ENCODE data around the gene TBXAS1. TPM values are rescaled to one million over a fixed set of nuclear protein-coding genes. Genes with fewer than 3 reads are reported as not detected.

TBXAS1 gene
- total and polyA plus RNA-seq, 2 of the 8 experiments (the other 6 are each of a cell fraction or from before 2014, with no cell fraction given): 0.86 to 2.1 TPM

DNA sequence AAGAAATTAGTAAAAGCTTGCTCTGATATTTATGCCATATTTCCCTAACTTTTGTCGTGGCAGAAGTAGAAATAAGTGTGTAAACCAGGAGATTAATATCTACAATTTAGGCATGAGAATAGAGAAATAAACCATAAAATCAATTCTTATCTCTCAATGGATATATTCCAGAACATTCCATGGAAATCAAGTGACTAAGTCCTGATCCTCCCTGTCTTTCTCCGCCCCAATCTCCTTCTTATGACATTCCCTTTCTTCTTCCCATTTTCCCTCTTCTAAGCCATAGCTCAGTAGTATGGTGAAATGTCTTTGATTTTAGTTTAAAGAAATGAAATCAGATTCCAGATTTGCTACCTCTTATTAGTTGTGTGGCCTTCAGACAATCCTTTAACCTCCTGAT lies 88.8 kb downstream of the TBXAS1 start:
- H3K9ac ChIP-seq (replicated peaks in 1 of 4; ENCODE audit: extremely low read depth in 1 of 4, low read depth in 3 of 4, low read length in 3 of 4): no peak overlapping the region
- FAIRE-seq (no peak), DNase-seq (ENCODE audit: low read depth in 1 of 2, low spot score in 2 of 2) (no peak)
- no peak overlapping the region for H2BK120ac ChIP-seq (replicated peaks; ENCODE audit: low read depth, low read length)
- no peaks in the 10 kb centered on the region for H3K79me1 ChIP-seq (ENCODE audit: low read depth, low read length)
- H4K8ac ChIP-seq (ENCODE audit: extremely low read depth, insufficient read depth, low read length): no peak overlapping the region
- H3K79me2 ChIP-seq (ENCODE audit: control insufficient read depth in 1 of 2, insufficient read depth in 2 of 2, low read length in 2 of 2): no peaks in the 10 kb centered on the region
- ChIA-PET POLR2A (ENCODE audit: partially characterized antibody) (no interaction called here), CTCF (ENCODE audit: partially characterized antibody) (interaction anchor here (0.8 to 2.0 kb wide), 5 partner anchors 37 to 408 kb away, joined by 3 to 9 read pairs (median 4); no protein-coding TSS in a partner anchor)
- 88% methylated on average over 2 of the region's 2 CpGs; no CpG with 5 or more reads in 1 of the 2 experiments for WGBS, 2 experiments (ENCODE audit: extremely low coverage in 1 of 2, insufficient coverage in 1 of 2, insufficient read length in 1 of 2, insufficient replicate concordance in 2 of 2, low coverage in 1 of 2, low lambda C conversion rate in 2 of 2, missing lambda C conversion rate in 1 of 2)
- no peak overlapping the region for H3K4me3 ChIP-seq (ENCODE audit: extremely low read depth in 1 of 4, insufficient read depth in 2 of 4, low read depth in 3 of 4, low read length in 4 of 4)
- no peaks in the 10 kb centered on the region for H3K9me3 ChIP-seq (ENCODE audit: insufficient read depth in 2 of 2, low read depth in 1 of 2, low read length in 1 of 2)
- no peaks in the 10 kb centered on the region for H3K4me1 ChIP-seq (replicated peaks in 1 of 4; ENCODE audit: control insufficient read depth in 3 of 4, insufficient read depth in 4 of 4, low read length in 3 of 4)
- no peak overlapping the region for H2BK12ac ChIP-seq (ENCODE audit: low read depth, low read length)
- H3K4ac ChIP-seq (replicated peaks; ENCODE audit: insufficient read length, low read depth, low read length): no peak overlapping the region
- no peak overlapping the region for H3K14ac ChIP-seq (ENCODE audit: insufficient read length)
- no peak overlapping the region for H4K91ac ChIP-seq (replicated peaks; ENCODE audit: insufficient read length, low read length)
- H3K18ac ChIP-seq (ENCODE audit: extremely low read depth, low read length): no peak overlapping the region
- H3K27ac ChIP-seq (ENCODE audit: low read depth, low read length): no peak overlapping the region
- no peaks in the 10 kb centered on the region for H3K27me3 ChIP-seq (replicated peaks in 1 of 4; ENCODE audit: control insufficient read depth in 3 of 4, extremely low read depth in 1 of 4, insufficient read depth in 3 of 4, low read length in 3 of 4)
- H4K20me1 ChIP-seq (replicated peaks in 1 of 2; ENCODE audit: control insufficient read depth in 1 of 2, insufficient read depth in 2 of 2, low read length in 2 of 2): no peaks in the 10 kb centered on the region
- no peaks in the 10 kb centered on the region for H3K36me3 ChIP-seq (ENCODE audit: control insufficient read depth in 2 of 4, insufficient read depth in 4 of 4, low read length in 3 of 4)
- no peak overlapping the region for H3K23ac ChIP-seq (ENCODE audit: insufficient read length)
- no peaks in the 10 kb centered on the region for H3K23me2 ChIP-seq (ENCODE audit: low read depth, low read length)
- no peak overlapping the region for H3K4me2 ChIP-seq (ENCODE audit: insufficient read depth in 1 of 2, low read depth in 2 of 2, low read length in 2 of 2)
- no peak overlapping the region for H2BK5ac ChIP-seq (ENCODE audit: low read depth, low read length)
- no peak overlapping the region for H2AFZ ChIP-seq (ENCODE audit: low read length)
- H4K5ac ChIP-seq (ENCODE audit: insufficient read length, low read depth, low read length): no peak overlapping the region
- H3K56ac ChIP-seq (replicated peaks; ENCODE audit: insufficient read length, low read depth, low read length): no peak overlapping the region
- no peak overlapping the region for H2BK20ac ChIP-seq (ENCODE audit: low read length)
- H2AK5ac ChIP-seq (ENCODE audit: low read depth, low read length): no peak overlapping the region
- no peak overlapping the region for H2BK15ac ChIP-seq (ENCODE audit: low read length)
- TF ChIP-seq SIRT6 (IDR thresholded peaks at IDR 0.05; ENCODE audit: low read length) (no peak), RBBP5 (IDR thresholded peaks at IDR 0.05; ENCODE audit: borderline replicate concordance, low read depth, low read length) (no peak), MAFK (IDR thresholded peaks at IDR 0.05; ENCODE audit: low read depth, low read length) (no peak), BACH1 (IDR thresholded peaks at IDR 0.05; ENCODE audit: low read length) (no peak), POU5F1 (IDR thresholded peaks at IDR 0.05; ENCODE audit: low read depth, low read length) (no peak), KDM4A (IDR thresholded peaks at IDR 0.05; ENCODE audit: low read depth, low read length, severe bottlenecking) (no peak), SIX5 (IDR thresholded peaks at IDR 0.05; ENCODE audit: low read depth, low read length) (no peak), EZH2 (IDR thresholded peaks at IDR 0.05; ENCODE audit: low read depth, low read length, severe bottlenecking) (no peak), FOSL1 (IDR thresholded peaks at IDR 0.05; ENCODE audit: insufficient read depth, low read depth, low read length) (no peak), RFX5 (IDR thresholded peaks at IDR 0.05; ENCODE audit: borderline replicate concordance, low read depth, low read length) (no peak), EP300 (IDR thresholded peaks at IDR 0.05; ENCODE audit: borderline replicate concordance in 1 of 2, low read depth in 2 of 2, low read length in 2 of 2) (no peak)
- TF ChIP-seq, protein P1, sequence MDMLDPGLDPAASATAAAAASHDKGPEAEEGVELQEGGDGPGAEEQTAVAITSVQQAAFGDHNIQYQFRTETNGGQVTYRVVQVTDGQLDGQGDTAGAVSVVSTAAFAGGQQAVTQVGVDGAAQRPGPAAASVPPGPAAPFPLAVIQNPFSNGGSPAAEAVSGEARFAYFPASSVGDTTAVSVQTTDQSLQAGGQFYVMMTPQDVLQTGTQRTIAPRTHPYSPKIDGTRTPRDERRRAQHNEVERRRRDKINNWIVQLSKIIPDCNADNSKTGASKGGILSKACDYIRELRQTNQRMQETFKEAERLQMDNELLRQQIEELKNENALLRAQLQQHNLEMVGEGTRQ (IDR thresholded peaks at IDR 0.05; ENCODE audit: low read length): no peak
- TF ChIP-seq, protein P2, sequence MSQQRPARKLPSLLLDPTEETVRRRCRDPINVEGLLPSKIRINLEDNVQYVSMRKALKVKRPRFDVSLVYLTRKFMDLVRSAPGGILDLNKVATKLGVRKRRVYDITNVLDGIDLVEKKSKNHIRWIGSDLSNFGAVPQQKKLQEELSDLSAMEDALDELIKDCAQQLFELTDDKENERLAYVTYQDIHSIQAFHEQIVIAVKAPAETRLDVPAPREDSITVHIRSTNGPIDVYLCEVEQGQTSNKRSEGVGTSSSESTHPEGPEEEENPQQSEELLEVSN (IDR thresholded peaks at IDR 0.05): no peak

Measured in H1 (cell line).